OCI-LY1 (cell line): ENCODE results near the gene EYS.

Experiments used
- H2AFZ ChIP-seq: fragments of 200-600 bp; sonication (generic), shearing (Covaris generic); 2 replicates; pipeline ENCODE4 v1.6.0; 2014; ENCODE audit warnings: antibody characterized with exemption, mild to moderate bottlenecking, low read length
- H3F3A ChIP-seq: fragments of 200-600 bp; sonication (generic), shearing (Covaris generic); 2 replicates; pipeline ENCODE4 v1.6.0; 2014; ENCODE audit warnings: mild to moderate bottlenecking, antibody characterized with exemption, low read length, moderate library complexity; ENCODE audit not compliant: insufficient read depth
- H3K27ac ChIP-seq: fragments of 200-600 bp; sonication (generic); 2 replicates; pipeline ENCODE4 v1.5.1; 2014; ENCODE audit warnings: low read length, mixed run types, mild to moderate bottlenecking, low read depth; ENCODE audit not compliant: poor library complexity, severe bottlenecking
- H3K27me3 ChIP-seq: fragments of 200-600 bp; sonication (generic); 2 replicates; pipeline ENCODE4 v1.6.0; 2014; ENCODE audit warnings: antibody characterized with exemption, mild to moderate bottlenecking, low read length, moderate library complexity; ENCODE audit not compliant: insufficient read depth
- H3K36me3 ChIP-seq: fragments of 200-600 bp; sonication (generic); 2 replicates; pipeline ENCODE4 v1.6.1; 2014; ENCODE audit warnings: mild to moderate bottlenecking, antibody characterized with exemption, low read length, moderate library complexity, mixed read lengths; ENCODE audit not compliant: insufficient read depth
- H3K4me1 ChIP-seq: fragments of 200-600 bp; sonication (generic); 2 replicates; pipeline ENCODE4 v1.5.1; 2014; ENCODE audit warnings: mild to moderate bottlenecking, low read length, moderate library complexity; ENCODE audit not compliant: insufficient read depth, severe bottlenecking
- H3K4me2 ChIP-seq: fragments of 200-600 bp; sonication (generic), shearing (Covaris generic); 2 replicates; pipeline ENCODE4 v1.6.1; 2014; ENCODE audit warnings: low read length
- H3K4me3 ChIP-seq: fragments of 200-600 bp; sonication (generic); 2 replicates; pipeline ENCODE4 v1.5.1; 2014; ENCODE audit warnings: low read length, low read depth, mild to moderate bottlenecking, mixed read lengths; ENCODE audit not compliant: poor library complexity, severe bottlenecking
- H3K79me2 ChIP-seq: fragments of 200-600 bp; shearing (Covaris generic); 2 replicates; pipeline ENCODE4 v1.6.1; 2016; ENCODE audit warnings: mixed run types, low read length, mixed read lengths; ENCODE audit not compliant: insufficient read depth
- H3K9ac ChIP-seq: fragments of 200-600 bp; sonication (generic), shearing (Covaris generic); 2 replicates; pipeline ENCODE4 v1.6.1; 2014; ENCODE audit warnings: mild to moderate bottlenecking, low read length, mixed read lengths
- H3K9me2 ChIP-seq: fragments of 200-600 bp; sonication (generic), shearing (Covaris generic); 2 replicates; pipeline ENCODE4 v1.6.1; 2014; ENCODE audit warnings: low read depth, mild to moderate bottlenecking, low read length, mixed read lengths
- H3K9me3 ChIP-seq: fragments of 200-600 bp; shearing (Covaris generic); 2 replicates; pipeline ENCODE4 v1.6.1; 2014; ENCODE audit warnings: low read length, mixed read lengths
- H4K20me1 ChIP-seq: fragments of 200-600 bp; sonication (generic), shearing (Covaris generic); 2 replicates; pipeline ENCODE4 v1.6.0; 2016; ENCODE audit warnings: mild to moderate bottlenecking, low read length; ENCODE audit not compliant: insufficient read depth
- EZH2 ChIP-seq: fragments of 200-600 bp; sonication (generic), shearing (Covaris generic); IDR thresholded peaks from 2 replicates; pipeline ENCODE4 v1.8.0; 2017; ENCODE audit warnings: borderline replicate concordance, mixed run types, mild to moderate bottlenecking, antibody characterized with exemption, low read length, moderate library complexity, mixed read lengths
- TF ChIP-seq, protein P1 (sequence below): fragments of 200-600 bp; sonication (generic), shearing (Covaris generic); IDR thresholded peaks from 2 replicates; pipeline ENCODE4 v1.5.1; 2017; ENCODE audit warnings: mild to moderate bottlenecking, antibody characterized with exemption, low read length, moderate library complexity, mixed read lengths

Gene EYS

GRCh38 chr6:64121011-64121565, 1585.9 kb downstream of the EYS start:
- Histone ChIP-seq H3K79me2 (no peaks in the 10 kb centered on the region), H4K20me1 (no peaks in the 10 kb centered on the region), H3K4me1 (no peaks in the 10 kb centered on the region), H3K9me3 (no peaks in the 10 kb centered on the region), H3F3A (no peaks in the 10 kb centered on the region), H3K9ac (no peak overlapping the region), H3K27ac (no peak overlapping the region), H3K9me2 (no peaks in the 10 kb centered on the region), H3K4me3 (no peak overlapping the region), H3K27me3 (no peaks in the 10 kb centered on the region), H3K36me3 (no peaks in the 10 kb centered on the region), H2AFZ (no peak overlapping the region), H3K4me2 (no peak overlapping the region)
- TF ChIP-seq, protein P1, sequence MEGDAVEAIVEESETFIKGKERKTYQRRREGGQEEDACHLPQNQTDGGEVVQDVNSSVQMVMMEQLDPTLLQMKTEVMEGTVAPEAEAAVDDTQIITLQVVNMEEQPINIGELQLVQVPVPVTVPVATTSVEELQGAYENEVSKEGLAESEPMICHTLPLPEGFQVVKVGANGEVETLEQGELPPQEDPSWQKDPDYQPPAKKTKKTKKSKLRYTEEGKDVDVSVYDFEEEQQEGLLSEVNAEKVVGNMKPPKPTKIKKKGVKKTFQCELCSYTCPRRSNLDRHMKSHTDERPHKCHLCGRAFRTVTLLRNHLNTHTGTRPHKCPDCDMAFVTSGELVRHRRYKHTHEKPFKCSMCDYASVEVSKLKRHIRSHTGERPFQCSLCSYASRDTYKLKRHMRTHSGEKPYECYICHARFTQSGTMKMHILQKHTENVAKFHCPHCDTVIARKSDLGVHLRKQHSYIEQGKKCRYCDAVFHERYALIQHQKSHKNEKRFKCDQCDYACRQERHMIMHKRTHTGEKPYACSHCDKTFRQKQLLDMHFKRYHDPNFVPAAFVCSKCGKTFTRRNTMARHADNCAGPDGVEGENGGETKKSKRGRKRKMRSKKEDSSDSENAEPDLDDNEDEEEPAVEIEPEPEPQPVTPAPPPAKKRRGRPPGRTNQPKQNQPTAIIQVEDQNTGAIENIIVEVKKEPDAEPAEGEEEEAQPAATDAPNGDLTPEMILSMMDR: no peak
- no peak for TF ChIP-seq EZH2

DNA sequence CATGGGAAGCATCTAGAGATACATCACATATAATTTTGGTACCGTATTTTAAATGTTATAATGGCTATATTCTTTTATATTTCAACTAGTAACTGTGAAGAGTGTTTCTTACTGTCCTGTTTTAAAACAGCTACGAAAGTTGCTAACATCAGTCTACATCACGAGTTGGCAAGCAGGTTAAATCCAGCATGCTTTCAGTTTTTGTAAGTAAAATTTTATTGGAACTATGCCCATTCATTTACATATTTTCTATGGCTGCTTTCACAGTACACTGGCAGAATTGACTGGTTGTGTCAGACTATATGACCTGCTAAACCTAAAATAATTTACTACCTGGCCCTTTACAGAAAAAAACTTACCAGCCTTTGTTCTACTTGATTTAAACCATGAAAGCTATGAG, 1593.3 kb downstream of the EYS start:
- TF ChIP-seq, protein P1: no peak
- TF ChIP-seq EZH2: no peak
- Histone ChIP-seq H3K4me2 (no peak overlapping the region), H3K4me3 (no peak overlapping the region), H3K36me3 (no peaks in the 10 kb centered on the region), H3K9me3 (no peaks in the 10 kb centered on the region), H3K4me1 (no peaks in the 10 kb centered on the region), H3K27me3 (no peaks in the 10 kb centered on the region), H3K79me2 (no peaks in the 10 kb centered on the region), H3F3A (no peaks in the 10 kb centered on the region), H3K9ac (no peak overlapping the region), H2AFZ (no peak overlapping the region), H3K9me2 (no peaks in the 10 kb centered on the region), H3K27ac (no peak overlapping the region), H4K20me1 (no peaks in the 10 kb centered on the region)

DNA sequence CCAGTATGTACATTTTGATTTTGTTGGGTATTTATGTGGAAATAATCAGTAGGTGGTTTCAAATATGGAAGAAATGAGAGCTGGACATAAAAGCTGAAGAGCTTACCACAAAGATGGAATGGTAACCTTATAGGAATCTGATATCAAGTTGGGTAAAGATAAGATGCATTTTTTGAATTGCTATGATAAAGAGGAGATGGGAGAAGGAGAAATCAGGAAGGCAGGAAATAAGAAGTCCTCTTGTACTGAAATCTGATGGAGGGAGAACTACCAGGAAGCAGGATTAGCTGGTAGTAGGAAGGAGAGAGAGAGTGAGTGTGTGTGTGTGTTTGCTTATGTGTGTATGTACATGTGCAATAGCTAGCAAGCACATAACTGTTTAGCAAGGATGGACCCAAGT, 1603.0 kb downstream of the EYS start:
- no peaks in the 10 kb centered on the region for H3F3A ChIP-seq

More for the DNA sequence above, 1603.0 kb downstream of the EYS start:
- Histone ChIP-seq H3K4me2 (no peak overlapping the region), H3K27me3 (no peaks in the 10 kb centered on the region), H3K9me2 (no peaks in the 10 kb centered on the region), H4K20me1 (no peaks in the 10 kb centered on the region), H3K4me3 (no peak overlapping the region), H2AFZ (no peak overlapping the region), H3K4me1 (no peaks in the 10 kb centered on the region), H3K36me3 (no peaks in the 10 kb centered on the region), H3K79me2 (no peaks in the 10 kb centered on the region), H3K27ac (no peak overlapping the region), H3K9me3 (no peaks in the 10 kb centered on the region), H3K9ac (no peak overlapping the region)
- TF ChIP-seq EZH2: no peak
- TF ChIP-seq, protein P1: no peak
